Measurements from ENCODE around the gene GTPBP1. TPM values are rescaled to one million over a fixed set of nuclear protein-coding genes. Genes with fewer than 3 reads are reported as not detected.

GTPBP1 gene
- total RNA-seq, 4 donors from 2014 or later: 46.0 to 72.0 (median 56.6) TPM

DNA sequence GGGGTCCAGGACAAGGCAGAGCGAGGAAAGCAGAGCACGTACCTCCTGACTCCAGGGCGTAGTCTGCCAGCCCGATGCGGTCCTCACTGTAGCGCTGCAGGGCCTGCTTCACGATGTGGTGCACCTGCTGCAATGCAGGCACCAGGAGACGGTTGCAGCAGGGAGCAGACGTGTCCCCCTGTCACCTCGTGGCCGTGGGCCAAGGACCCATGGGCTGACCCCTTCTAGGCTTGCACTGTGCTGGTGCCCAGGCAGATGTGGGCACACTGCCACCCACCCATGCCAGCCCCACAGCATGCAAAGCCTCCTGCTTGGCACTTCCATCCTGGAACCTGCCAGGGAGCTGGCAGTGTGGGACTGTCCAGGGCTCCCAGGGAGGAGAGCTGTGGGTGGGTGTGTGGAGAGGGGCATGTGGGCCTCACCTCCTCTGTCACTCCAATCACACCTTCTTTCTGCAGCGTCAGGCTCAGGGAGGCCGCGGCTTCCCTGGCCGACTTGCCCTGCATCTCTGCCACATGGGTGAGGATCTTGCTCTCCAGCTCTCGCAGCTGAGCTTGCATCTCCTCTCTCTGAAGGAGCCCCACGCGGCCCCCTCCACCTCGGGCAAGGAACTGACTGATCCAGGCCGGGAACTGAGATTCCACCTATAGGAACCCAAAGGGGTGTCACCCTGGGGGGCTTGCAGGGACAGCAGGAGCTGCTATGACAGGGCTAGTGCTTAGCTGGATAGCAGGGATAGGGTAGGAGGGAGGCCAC lies 33.7 kb downstream of the GTPBP1 start:
- H3K27ac ChIP-seq: no peak overlapping the region
- H3K4me3 ChIP-seq: no peak overlapping the region
- peaks cover 0 to 15% (median 2%) of the 10 kb centered on the region in 4 donors for H3K4me1 ChIP-seq
- no peaks in the 10 kb centered on the region for H3K27me3 ChIP-seq
- no peak for TF ChIP-seq EP300 (IDR thresholded peaks at IDR 0.05)
- no peak for TF ChIP-seq POLR2A (IDR thresholded peaks at IDR 0.05)
- TF ChIP-seq, protein P1, sequence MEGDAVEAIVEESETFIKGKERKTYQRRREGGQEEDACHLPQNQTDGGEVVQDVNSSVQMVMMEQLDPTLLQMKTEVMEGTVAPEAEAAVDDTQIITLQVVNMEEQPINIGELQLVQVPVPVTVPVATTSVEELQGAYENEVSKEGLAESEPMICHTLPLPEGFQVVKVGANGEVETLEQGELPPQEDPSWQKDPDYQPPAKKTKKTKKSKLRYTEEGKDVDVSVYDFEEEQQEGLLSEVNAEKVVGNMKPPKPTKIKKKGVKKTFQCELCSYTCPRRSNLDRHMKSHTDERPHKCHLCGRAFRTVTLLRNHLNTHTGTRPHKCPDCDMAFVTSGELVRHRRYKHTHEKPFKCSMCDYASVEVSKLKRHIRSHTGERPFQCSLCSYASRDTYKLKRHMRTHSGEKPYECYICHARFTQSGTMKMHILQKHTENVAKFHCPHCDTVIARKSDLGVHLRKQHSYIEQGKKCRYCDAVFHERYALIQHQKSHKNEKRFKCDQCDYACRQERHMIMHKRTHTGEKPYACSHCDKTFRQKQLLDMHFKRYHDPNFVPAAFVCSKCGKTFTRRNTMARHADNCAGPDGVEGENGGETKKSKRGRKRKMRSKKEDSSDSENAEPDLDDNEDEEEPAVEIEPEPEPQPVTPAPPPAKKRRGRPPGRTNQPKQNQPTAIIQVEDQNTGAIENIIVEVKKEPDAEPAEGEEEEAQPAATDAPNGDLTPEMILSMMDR (IDR thresholded peaks at IDR 0.05): no peak
- 93 to 96% methylated on average over 9 to 20 of the region's 20 CpGs for WGBS, 2 donors
- no peak for DNase-seq (ENCODE audit: low spot score in 2 of 2)
- H3K36me3 ChIP-seq: peaks cover 37 to 100% (median 72%) of the 10 kb centered on the region in 3 donors
- H3K9me3 ChIP-seq: no peaks in the 10 kb centered on the region

DNA sequence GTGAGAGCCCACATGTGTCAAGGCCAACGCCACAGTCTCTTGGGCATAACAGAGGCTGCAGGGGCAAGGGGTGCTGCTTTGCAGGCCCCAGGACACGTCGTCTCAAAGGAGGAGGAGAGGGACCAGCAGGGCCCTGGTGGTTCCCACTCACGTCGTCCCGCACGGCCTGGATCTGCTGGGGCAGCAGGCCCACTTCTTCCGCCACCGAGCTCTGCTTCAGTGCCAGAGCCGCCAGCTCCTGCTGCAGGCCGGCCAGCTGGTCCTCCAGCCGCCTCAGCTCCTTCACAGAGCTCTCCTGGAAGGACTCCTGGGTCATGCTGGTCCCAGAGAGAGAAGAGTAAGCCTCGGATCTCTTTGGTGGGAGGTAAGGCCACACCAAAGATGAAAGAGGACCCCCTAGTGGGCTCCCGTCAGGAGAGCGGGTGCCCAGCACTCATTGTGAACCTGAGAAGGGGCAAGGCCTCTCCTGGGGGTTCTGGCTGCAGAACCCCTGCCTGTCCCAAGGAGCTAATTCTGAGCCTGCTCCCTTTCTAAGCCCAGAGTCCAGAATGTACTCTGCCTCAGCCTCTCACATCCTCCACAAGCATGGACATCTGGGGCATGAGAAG lies 34.5 kb downstream of the GTPBP1 start:
- TF ChIP-seq, protein P1 (IDR thresholded peaks at IDR 0.05): no peak
- no peak overlapping the region for H3K27ac ChIP-seq
- peaks cover 42 to 100% (median 76%) of the 10 kb centered on the region in 3 donors for H3K36me3 ChIP-seq
- no peaks in the 10 kb centered on the region for H3K9me3 ChIP-seq
- H3K4me3 ChIP-seq: no peak overlapping the region
- no peaks in the 10 kb centered on the region for H3K27me3 ChIP-seq
- 81 to 90% methylated on average over 15 of the region's 15 CpGs for WGBS, 2 donors
- DNase-seq (ENCODE audit: low spot score in 2 of 2): no peak
- H3K4me1 ChIP-seq: peaks cover 0 to 7% (median 0%) of the 10 kb centered on the region in 4 donors

DNA sequence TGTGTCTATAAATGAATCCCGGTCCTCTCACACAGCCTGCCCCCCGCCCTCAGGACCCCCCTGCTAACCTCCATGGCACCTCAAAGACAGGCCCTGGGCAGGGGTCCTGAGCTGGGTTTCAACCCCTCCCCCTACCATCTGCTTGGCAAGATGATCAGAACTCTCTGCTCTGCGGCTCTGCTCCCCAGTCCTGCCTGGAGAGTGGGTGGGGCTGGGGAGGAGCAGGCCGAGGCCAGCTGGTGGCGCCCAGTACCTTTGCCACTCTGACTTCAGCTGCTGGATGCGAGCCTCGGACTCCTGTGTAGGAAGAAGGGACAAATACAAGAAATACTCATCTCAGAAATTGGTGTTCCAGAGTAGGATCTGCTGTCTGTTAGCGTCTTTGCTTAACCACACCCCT lies 35.0 kb downstream of the GTPBP1 start:
- 71 to 77% methylated on average over 8 of the region's 8 CpGs for WGBS, 2 donors
- no peak overlapping the region for H3K27ac ChIP-seq
- no peak for DNase-seq (ENCODE audit: low spot score in 2 of 2)
- peaks cover 0 to 2% (median 0%) of the 10 kb centered on the region in 4 donors for H3K4me1 ChIP-seq
- no peaks in the 10 kb centered on the region for H3K9me3 ChIP-seq
- peaks cover 42 to 100% (median 80%) of the 10 kb centered on the region in 3 donors for H3K36me3 ChIP-seq
- H3K4me3 ChIP-seq: no peak overlapping the region
- H3K27me3 ChIP-seq: no peaks in the 10 kb centered on the region
- TF ChIP-seq POLR2A (IDR thresholded peaks at IDR 0.05) (no peak), EP300 (IDR thresholded peaks at IDR 0.05) (no peak)
- TF ChIP-seq, protein P1 (IDR thresholded peaks at IDR 0.05): no peak

DNA sequence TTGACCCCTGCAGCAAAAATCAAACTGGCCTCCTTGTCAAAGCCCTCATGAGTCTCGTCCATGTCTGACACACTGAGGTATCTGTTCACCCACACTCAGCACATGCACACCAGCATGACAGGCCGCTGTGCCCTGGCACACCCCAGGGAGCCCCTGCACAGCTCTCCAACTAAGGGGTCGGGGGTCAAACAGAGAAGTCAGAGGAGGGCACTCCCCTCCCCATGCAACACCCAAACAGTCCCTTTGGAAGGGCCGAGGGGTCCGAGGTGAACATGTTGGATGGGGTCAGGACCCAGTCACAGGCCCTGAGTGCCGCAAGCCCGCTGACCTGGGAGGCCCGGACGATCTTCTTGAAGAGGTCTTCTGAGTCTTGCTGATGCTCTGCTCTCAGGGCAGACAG lies 35.4 kb downstream of the GTPBP1 start:
- peaks cover 40 to 100% (median 81%) of the 10 kb centered on the region in 3 donors for H3K36me3 ChIP-seq
- H3K4me1 ChIP-seq: no peaks in the 10 kb centered on the region
- H3K4me3 ChIP-seq: no peak overlapping the region
- no peak for DNase-seq (ENCODE audit: low spot score in 2 of 2)
- no peaks in the 10 kb centered on the region for H3K27me3 ChIP-seq
- H3K27ac ChIP-seq: no peak overlapping the region
- H3K9me3 ChIP-seq: no peaks in the 10 kb centered on the region
- TF ChIP-seq EP300 (IDR thresholded peaks at IDR 0.05): no peak
- TF ChIP-seq POLR2A (IDR thresholded peaks at IDR 0.05): no peak
- TF ChIP-seq, protein P1 (IDR thresholded peaks at IDR 0.05): no peak
- 86 to 87% methylated on average over 9 of the region's 9 CpGs for WGBS, 2 donors

GRCh38 chr22:38741576-38741975 lies 35.8 kb downstream of the GTPBP1 start:
- no peak for DNase-seq (ENCODE audit: low spot score in 2 of 2)
- no peaks in the 10 kb centered on the region for H3K9me3 ChIP-seq
- H3K4me1 ChIP-seq: no peaks in the 10 kb centered on the region
- no peak overlapping the region for H3K27ac ChIP-seq
- TF ChIP-seq, protein P1 (IDR thresholded peaks at IDR 0.05): no peak
- TF ChIP-seq POLR2A (IDR thresholded peaks at IDR 0.05): no peak
- TF ChIP-seq EP300 (IDR thresholded peaks at IDR 0.05): no peak
- no peak overlapping the region for H3K4me3 ChIP-seq
- 92 to 94% methylated on average over 10 of the region's 10 CpGs for WGBS, 2 donors
- no peaks in the 10 kb centered on the region for H3K27me3 ChIP-seq
- H3K36me3 ChIP-seq: peaks cover 39 to 100% (median 86%) of the 10 kb centered on the region in 3 donors
